HG02981 (cell line): ENCODE results near the gene BMP6.
A peak's percentile ranks its signal among the peaks of the same experiment; 100 is the strongest.

Source experiments
- ATAC-seq: cut with Tn5 transposase; IDR thresholded peaks from one replicate; pipeline ENCODE4 v1.9.1; 2021; ENCODE audit warnings: mild to moderate bottlenecking, moderate library complexity; ENCODE audit not compliant: unreplicated experiment

BMP6 gene

GRCh38 chr6:7901056-7901455 lies 175.2 kb downstream of the BMP6 start:
- ATAC-seq, result no peak

DNA sequence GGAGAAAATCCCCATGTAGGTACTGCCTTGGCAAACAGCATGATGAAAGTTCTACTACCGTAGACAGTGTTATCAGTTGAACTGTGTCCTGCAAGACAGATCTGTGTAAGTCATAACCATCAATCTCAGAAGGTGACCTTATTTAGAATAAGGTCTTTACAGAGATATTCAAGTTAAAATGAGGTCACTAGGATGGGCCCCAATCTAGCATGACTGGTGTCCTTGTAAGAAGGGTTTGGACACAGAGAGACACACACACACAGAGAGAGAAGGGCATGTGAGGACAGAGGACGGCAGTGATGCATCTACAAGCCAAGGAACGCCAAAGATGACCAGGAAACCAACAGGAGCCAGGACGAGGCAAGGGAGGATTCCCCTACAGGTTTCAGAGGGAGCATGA lies 175.9 kb downstream of the BMP6 start:
- no peak for ATAC-seq

- ATAC-seq, result no peak
Observed at GRCh38 chr6:7902221-7902620, 176.3 kb downstream of the BMP6 start.

DNA sequence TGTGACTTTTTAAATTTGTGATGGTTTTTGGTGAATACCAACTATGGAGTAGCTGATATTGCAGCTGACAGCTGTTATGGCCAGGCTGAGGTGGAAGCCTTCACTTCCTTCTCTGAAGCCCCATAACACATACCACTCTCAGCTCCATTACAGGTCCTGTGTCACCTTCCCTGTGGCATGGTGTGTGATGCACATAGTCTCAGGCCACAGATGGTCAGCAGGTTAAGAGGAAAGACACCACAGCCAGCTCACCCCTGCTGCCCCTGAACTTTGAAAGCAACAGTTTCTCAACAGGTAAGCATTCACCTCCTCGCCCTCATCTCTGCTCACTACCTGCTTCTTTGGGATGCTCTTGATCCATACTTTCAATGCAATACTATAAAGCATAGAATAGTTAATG lies 177.0 kb downstream of the BMP6 start:
- no peak for ATAC-seq

DNA sequence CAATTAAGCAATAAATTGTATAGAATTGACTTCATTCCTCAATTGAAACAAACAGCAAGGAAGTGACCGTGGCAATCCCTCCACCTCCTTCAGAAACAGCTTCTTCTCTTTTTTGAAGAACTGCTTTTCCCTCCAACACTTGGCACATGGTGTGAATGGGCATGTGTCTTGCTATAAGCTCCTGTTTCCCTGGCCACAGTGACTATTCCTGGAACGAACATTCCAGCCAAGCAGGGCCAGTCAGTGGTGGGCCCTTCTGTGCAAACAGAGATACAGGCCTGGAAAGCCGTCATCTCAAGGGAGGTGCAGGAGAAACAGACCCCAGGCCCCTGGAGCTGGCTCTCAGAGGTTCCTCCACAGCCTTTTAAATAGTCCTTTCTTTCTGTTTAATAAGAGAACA lies 177.8 kb downstream of the BMP6 start:
- ATAC-seq, result no peak

DNA sequence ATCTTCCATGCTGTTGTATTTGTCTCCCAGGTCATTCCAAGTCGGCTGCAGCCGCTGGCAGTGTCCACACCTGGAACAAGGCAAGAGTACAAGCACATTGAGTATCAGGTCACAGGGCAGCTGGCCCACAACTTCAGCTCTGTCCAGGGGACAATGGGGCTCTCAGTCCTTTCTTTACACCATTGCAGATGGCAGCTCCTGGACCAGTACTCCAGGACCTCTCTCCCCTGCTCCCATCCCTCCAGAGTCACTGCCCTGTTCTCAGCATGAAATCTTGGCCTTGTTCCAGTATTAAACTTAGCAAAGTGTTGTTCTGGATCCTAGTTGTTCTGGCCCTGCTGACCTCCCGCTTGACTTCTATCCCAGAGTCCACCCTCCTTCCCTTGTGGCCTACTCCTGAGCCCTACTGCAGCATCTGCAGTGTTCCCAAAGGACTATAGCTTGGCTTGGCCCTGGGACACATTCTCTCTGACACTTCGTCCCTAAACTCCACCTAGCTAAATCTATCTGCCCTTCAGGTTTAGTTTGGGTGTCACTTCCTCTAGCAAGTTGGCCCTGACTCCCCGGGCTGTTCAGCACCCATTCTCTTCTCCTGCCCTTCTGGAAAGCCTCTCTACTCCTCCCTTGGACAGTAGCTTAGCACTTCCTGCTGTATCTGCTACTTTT lies 178.9 kb downstream of the BMP6 start:
- ATAC-seq, result no peak

DNA sequence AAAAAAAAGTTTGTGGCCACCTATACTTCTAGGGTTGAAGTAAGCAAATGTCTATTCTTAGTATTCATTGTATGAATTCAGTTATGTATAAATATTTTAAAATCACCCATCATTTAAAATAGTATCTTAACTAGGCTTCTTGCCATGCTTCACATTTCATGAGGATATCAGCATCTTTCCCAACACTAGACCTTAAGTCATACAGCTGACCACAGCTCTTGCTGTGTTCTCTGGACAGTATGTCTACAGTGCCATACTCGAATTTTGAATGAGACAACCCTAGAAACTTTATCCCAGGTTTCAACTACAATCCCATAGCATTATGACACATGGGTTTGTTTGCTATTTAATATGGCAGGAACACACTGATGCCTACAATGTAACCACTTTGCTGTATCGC lies 179.5 kb downstream of the BMP6 start:
- ATAC-seq, result no peak

DNA sequence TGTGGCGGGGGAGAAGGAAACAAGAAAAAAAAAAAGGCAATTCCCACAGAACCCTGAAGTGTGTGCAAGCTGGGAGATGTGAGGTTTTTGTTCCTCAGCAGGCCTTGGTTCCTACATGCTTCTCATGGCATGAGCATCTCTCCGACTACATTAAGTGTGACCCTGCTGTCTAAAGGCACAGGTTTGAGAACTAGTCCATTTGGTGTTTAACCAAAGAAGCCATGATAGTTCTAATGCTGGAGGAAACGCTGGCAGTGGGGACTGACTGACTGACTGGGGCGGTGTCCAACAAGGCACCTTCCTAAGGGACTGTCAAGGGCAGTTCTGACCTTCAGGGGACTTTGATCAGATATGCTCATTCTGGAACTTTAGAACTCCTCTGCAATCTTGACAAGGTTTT lies 180.8 kb downstream of the BMP6 start:
- ATAC-seq, result no peak

GRCh38 chr6:7907159-7907558 lies 181.3 kb downstream of the BMP6 start:
- no peak for ATAC-seq

DNA sequence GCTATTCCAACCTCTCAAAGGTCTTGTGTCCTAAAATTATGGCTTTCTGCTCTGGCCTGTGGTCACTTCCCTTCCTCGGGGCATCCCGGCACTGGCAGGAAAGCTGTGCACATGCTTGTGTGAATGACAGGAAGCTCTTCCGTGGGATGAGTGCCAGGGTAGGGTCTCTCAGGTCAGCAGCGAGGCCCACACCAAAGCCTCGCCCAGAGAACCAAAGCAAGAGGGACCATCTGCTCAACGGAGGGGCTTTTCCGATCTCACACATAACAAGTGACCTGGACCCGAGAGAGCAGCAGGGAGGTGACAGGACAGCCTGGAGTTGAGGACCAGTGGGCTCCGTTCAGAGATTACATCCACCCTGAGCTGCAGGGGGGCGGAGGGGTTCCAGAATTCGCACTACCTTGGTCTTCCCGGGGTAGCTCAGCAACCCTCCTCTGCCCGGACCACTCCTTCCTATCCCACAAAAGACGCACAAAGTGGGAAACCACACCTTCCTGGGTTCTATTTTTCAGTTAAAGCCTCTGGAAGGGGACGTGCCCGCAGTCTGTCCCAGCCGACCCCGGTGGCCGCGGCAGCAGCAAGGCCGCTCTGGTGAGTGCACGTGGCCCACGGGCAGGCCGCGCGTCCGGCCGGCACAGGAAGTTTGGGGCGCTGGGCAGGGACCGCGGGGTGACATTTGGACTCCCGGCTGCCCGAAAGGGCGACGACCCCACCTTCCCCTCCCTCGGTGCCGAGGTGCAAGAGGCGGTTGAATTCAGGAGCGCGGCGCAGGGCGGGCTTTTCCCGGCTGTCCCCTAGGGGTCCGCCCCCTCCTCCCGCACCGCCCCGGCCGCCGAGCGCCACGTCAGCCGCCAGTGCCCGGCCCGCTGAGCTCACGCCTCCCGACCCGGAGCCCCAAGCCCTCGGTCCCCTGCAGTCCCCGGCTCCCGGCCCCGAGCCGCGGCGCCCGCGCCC lies 183.7 kb downstream of the BMP6 start:
- ATAC-seq, result peak; percentile 29

DNA sequence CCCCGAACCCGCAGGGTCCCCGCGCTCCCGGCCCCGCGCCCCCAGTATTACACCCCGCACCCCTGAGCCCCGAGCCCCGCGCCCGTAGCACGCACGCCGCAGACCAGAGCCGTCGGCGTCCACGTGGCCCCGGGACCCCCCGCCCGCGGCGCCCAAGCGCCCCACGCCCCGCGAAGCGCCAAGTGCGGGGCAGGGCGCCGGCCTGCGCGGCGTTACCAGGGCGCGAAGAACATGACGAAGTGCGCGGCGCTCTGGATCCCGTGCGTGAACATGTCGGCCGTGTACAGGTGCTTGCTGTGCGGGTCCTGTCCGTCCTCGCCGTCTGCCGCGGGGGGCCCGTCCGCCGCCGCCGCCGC lies 184.4 kb downstream of the BMP6 start:
- ATAC-seq, result peak; percentile 17

GRCh38 chr6:7910654-7911344 lies 184.9 kb downstream of the BMP6 start, which contains the start of gene TXNDC5:
TSS of gene TXNDC5 (minus strand) at chr6:7910788. CDS start at chr6:7910776, 12 bp downstream.
- peak; percentile 58 for ATAC-seq

GRCh38 chr6:7911345-7911725 lies 185.4 kb downstream of the BMP6 start:
- no peak for ATAC-seq

GRCh38 chr6:7912024-7912423 lies 186.1 kb downstream of the BMP6 start:
- ATAC-seq, result no peak

GRCh38 chr6:7912736-7913517 lies 187.0 kb downstream of the BMP6 start:
- ATAC-seq, result no peak

GRCh38 chr6:7914311-7914710 lies 188.4 kb downstream of the BMP6 start:
- no peak for ATAC-seq

DNA sequence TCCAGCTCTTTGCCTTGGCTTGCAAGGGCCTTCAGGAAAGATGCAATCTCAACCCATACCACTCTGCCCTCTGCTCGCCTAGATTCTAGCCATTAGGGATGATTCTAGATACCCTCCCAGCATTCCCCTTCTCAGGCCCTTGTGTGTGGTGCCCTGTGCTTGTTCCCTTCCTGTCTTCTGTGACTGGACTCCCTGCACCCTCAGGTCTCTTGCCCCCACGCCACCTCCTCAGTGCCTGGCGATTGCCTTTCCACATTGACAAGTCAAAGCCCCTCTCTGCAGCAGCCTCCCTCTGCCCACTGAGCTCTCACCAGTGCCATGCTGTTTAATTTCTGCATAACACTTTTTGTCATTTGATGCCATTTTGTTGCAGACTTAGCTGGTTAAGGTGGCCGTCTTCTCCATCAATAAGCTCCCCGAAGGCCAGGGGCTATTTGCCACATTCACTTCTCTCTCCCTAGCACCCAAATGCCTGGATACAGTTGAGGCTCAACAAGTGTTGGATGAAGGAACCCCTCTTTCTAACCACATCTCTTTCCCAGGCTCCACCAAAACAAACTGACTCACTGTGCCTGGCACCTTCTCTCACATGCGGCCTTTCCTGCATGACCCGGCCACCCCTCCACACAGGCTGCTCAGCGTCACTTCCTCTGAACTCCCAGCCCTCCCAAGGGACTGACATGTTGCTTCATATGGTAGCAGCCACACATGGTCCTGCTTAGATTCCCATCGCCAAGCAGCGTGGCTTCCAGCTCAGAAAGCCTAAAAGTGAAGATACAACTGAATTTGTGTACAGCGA lies 189.3 kb downstream of the BMP6 start:
- ATAC-seq, result no peak

DNA sequence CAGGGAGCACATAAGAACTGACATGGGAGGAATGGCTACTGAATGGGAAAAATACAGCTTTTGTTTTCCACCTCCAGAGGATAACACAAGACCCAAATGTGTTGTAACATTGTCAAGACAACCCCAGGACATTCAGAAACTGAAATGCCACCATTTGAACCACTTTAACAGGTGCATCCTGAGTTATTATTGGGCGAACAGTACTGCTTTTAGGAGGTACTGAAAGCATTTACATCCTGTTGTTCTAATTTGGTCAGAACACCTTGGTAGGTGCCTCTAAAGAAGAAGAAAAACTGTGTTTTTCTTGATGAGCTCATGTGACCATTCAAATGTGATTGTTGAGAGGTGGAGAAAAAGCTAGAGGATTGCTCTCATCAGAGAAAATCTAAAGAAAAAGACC lies 191.1 kb downstream of the BMP6 start:
- peak; percentile 91 for ATAC-seq

- no peak for ATAC-seq
Observed at GRCh38 chr6:7917729-7918128, 191.8 kb downstream of the BMP6 start.

- ATAC-seq, result no peak
Observed at GRCh38 chr6:7918403-7918802, 192.5 kb downstream of the BMP6 start.
